GM13977 (cell line): ENCODE data around the gene ESPN.

ENCODE experiments used
- DNase-seq: peaks from one replicate; pipeline ENCODE4 v3.0.0; 2012; ENCODE audit warnings: low spot score
- in situ Hi-C: fragments of 300-500 bp; cut with MboI; formaldehyde crosslinking; loops from one replicate; pipeline ENCODE4 v1.12.0; 2022; ENCODE audit warnings: low sequenced_read_pairs, low pct_unique_long_range_greater_than_20kb, mixed read lengths, inconsistent platforms; ENCODE audit not compliant: unreplicated experiment
- TF ChIP-seq, protein P1 (sequence below): IDR thresholded peaks from 2 replicates; pipeline ENCODE4 v1.5.1; 2012; ENCODE audit warnings: mild to moderate bottlenecking, control low read depth; ENCODE audit not compliant: insufficient read depth; ENCODE audit errors: extremely low read depth, missing control alignments

ESPN gene, protein sequence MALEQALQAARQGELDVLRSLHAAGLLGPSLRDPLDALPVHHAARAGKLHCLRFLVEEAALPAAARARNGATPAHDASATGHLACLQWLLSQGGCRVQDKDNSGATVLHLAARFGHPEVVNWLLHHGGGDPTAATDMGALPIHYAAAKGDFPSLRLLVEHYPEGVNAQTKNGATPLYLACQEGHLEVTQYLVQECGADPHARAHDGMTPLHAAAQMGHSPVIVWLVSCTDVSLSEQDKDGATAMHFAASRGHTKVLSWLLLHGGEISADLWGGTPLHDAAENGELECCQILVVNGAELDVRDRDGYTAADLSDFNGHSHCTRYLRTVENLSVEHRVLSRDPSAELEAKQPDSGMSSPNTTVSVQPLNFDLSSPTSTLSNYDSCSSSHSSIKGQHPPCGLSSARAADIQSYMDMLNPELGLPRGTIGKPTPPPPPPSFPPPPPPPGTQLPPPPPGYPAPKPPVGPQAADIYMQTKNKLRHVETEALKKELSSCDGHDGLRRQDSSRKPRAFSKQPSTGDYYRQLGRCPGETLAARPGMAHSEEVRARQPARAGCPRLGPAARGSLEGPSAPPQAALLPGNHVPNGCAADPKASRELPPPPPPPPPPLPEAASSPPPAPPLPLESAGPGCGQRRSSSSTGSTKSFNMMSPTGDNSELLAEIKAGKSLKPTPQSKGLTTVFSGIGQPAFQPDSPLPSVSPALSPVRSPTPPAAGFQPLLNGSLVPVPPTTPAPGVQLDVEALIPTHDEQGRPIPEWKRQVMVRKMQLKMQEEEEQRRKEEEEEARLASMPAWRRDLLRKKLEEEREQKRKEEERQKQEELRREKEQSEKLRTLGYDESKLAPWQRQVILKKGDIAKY

DNA sequence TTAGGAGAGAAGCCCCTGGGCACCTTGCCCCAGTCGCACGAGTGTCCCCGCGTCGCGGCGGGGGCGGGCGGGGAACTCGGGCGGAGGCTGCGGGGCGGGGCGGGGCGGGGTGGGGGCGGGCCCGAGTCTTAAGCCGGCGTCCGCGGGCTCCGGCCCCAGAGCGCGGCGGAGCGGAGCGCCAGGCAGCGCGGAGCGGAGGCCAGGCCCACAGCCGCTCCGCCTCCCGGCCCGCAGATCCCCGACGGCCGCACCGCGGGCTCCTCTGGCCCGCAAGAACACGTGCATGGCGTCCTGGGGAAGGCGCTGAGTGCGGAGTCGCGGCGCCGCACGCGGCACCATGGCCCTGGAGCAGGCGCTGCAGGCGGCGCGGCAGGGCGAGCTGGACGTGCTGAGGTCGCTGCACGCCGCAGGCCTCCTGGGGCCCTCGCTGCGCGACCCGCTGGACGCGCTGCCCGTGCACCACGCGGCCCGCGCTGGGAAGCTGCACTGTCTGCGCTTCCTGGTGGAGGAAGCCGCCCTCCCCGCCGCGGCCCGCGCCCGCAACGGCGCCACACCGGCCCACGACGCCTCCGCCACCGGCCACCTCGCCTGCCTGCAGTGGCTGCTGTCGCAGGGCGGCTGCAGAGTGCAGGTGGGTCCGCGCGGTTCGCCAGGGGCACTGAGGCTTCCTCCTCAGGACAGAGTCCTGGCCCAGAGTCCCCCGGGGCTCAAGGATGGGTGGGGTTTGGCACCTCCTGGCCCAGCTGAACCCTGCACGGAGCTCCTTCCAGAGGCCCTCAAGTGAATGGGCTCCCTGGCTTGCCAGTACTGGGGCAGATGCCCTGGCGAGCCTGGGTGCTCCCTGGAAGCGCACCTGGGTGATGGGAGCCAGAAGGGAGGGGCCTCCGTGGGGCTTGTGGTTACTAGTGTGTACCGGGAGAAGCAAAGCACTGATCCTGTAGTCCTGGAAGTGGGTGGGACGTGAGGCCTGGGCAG, at the start of gene ESPN:
TSS of gene ESPN (plus strand) at position 158 of the 975 bp plus-strand sequence. CDS start at position 338, 180 bp downstream.
- in situ Hi-C loops = no loop called here
- DNase-seq = peak; percentile 85
- TF ChIP-seq, protein P1, sequence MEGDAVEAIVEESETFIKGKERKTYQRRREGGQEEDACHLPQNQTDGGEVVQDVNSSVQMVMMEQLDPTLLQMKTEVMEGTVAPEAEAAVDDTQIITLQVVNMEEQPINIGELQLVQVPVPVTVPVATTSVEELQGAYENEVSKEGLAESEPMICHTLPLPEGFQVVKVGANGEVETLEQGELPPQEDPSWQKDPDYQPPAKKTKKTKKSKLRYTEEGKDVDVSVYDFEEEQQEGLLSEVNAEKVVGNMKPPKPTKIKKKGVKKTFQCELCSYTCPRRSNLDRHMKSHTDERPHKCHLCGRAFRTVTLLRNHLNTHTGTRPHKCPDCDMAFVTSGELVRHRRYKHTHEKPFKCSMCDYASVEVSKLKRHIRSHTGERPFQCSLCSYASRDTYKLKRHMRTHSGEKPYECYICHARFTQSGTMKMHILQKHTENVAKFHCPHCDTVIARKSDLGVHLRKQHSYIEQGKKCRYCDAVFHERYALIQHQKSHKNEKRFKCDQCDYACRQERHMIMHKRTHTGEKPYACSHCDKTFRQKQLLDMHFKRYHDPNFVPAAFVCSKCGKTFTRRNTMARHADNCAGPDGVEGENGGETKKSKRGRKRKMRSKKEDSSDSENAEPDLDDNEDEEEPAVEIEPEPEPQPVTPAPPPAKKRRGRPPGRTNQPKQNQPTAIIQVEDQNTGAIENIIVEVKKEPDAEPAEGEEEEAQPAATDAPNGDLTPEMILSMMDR = no peak

DNA sequence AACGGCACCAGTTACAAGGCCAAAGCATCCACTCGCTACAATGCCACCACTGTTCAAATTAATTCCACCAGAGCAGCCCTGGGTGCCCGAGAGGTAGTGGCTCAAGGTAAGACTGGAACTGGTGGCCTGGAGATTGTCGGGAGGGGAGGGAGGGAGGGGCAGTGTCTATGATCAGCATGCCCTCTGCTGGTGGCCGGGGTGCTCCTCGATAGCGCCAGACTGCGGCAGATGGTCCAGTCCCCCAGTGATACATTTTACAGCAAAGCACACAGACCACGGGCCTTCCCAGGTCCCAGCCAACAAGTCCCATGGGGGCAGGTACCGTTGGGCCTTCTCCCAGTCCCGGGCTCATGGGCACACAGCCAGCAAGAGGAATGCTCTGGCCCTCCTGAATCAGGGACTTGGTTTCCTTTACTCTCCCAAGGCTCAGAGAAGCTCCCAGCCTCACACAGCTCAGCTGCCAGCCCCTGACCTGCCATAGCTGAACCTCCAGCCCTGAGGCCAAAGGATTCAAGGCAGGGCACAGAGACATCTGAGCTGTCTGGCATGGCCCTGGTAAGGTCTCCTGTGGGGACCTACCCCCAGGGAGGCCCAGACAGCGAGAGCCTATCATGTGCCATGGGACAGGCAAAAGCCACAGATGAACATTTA, 46.4 kb upstream of the ESPN start:
- TF ChIP-seq, protein P1 = peak; percentile 19
- in situ Hi-C loops = no loop called here
- DNase-seq = no peak

DNA sequence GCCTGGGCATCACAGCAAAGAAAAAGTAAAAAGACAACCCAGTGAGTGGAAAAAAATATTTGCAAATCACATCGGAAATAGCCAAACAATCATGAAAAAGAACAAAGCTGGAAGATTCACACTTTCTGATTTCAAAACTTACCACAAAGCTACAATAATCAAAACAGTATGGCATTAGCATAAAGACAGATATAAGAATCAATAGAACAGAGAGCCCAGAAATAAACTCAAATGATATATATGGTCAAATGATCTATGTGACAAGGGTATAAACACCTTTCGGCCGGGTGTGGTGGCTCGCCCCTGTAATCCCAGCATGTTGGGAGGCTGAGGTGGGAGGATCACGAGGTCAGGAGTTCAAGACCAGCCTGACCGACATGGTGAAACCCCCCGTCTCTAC, 44.5 kb upstream of the ESPN start:
- in situ Hi-C loops = no loop called here

DNA sequence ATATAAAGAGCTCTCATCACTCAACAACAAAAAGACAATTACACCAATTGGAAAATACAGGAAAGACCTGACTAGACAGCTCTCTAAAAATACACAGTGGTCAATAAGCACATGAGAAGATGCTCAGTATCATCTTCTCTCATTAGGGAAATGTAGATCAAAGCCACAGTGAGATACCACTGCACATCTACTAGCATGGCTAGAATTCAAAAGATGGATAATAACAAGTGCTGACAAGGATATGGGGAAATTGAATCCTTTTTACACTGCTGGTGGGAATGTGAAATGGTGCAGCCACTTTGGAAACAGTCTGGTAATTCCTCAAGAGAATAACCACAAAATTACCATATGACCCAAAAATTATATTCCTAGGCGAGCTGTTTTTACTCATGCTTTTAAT, 40.4 kb upstream of the ESPN start:
- in situ Hi-C loops = no loop called here
- DNase-seq = no peak
- TF ChIP-seq, protein P1 = no peak

More for the DNA sequence above, 44.5 kb upstream of the ESPN start:
- no peak for DNase-seq
- TF ChIP-seq, protein P1 = no peak

DNA sequence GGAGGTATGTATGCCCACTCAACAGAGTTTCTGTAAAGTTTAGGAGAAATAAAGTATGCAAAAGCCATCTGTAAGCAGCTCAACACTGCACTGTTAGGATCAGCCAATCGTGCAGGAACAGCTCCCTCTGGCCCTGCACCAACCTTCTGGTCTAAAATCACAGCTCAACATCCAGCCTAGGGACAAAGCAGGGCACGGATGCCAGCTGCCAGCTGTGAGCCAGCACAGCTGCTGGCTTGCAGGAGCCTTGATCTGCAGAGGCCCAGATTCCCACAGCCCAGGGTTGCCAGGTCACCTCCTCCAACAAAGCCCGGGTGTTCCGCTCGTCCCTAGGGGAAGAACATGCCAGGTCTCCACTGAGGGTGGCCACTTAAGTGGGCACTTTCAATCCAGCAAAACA, 39.6 kb upstream of the ESPN start:
- in situ Hi-C loops = no loop called here
- TF ChIP-seq, protein P1 = no peak
- no peak for DNase-seq
